ENCODE results near the gene ERO1A.

GRCh38 chr14:52740751-52741150 lies 45.4 kb upstream of the ERO1A start:
- TF ChIP-seq CTCF (IDR thresholded peaks at IDR 0.05) (no peak), ZBTB43 (CRISPR knock-in tag; IDR thresholded peaks at IDR 0.05) (no peak), ZNF317 (CRISPR knock-in tag; IDR thresholded peaks at IDR 0.05; ENCODE audit: borderline replicate concordance, low read depth) (no peak), NFYB (CRISPR knock-in tag; conservative IDR thresholded peaks at IDR 0.05; ENCODE audit: low read depth) (no peak), ATF6 (CRISPR knock-in tag; IDR thresholded peaks at IDR 0.05) (no peak), USF2 (CRISPR knock-in tag; IDR thresholded peaks at IDR 0.05) (no peak)
